ENCODE data around the gene ZNF467. TPM values are rescaled to one million over a fixed set of nuclear protein-coding genes. Genes with fewer than 3 reads are reported as not detected.

The ZNF467 gene
- total and polyA plus RNA-seq, 2 experiments from 2014 or later = 0.10 to 0.40 TPM

DNA sequence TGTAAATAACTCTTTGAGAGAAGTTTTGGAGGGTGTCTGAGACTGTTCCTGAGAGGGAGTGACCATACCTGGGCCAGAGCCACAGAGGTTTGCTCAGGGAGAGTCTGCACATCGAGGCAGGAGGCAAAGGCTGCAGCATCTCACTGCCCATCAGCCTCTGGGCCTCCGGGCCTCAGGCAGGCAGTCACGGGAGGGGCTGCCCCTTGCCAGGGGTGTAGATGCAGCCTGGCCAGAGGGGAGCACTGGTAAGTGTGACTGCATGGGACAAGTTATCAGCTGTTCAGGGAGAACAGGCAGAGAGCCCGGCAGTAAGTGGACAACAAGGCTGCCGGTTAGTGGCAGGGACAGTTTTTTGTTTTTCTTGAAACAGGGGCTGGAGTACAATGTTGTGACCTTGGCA is 55.9 kb downstream of the ZNF467 start (continued):
- no peak for TF ChIP-seq ZNF114 (CRISPR knock-in tag; IDR thresholded peaks at IDR 0.05)
- TF ChIP-seq, protein P1, sequence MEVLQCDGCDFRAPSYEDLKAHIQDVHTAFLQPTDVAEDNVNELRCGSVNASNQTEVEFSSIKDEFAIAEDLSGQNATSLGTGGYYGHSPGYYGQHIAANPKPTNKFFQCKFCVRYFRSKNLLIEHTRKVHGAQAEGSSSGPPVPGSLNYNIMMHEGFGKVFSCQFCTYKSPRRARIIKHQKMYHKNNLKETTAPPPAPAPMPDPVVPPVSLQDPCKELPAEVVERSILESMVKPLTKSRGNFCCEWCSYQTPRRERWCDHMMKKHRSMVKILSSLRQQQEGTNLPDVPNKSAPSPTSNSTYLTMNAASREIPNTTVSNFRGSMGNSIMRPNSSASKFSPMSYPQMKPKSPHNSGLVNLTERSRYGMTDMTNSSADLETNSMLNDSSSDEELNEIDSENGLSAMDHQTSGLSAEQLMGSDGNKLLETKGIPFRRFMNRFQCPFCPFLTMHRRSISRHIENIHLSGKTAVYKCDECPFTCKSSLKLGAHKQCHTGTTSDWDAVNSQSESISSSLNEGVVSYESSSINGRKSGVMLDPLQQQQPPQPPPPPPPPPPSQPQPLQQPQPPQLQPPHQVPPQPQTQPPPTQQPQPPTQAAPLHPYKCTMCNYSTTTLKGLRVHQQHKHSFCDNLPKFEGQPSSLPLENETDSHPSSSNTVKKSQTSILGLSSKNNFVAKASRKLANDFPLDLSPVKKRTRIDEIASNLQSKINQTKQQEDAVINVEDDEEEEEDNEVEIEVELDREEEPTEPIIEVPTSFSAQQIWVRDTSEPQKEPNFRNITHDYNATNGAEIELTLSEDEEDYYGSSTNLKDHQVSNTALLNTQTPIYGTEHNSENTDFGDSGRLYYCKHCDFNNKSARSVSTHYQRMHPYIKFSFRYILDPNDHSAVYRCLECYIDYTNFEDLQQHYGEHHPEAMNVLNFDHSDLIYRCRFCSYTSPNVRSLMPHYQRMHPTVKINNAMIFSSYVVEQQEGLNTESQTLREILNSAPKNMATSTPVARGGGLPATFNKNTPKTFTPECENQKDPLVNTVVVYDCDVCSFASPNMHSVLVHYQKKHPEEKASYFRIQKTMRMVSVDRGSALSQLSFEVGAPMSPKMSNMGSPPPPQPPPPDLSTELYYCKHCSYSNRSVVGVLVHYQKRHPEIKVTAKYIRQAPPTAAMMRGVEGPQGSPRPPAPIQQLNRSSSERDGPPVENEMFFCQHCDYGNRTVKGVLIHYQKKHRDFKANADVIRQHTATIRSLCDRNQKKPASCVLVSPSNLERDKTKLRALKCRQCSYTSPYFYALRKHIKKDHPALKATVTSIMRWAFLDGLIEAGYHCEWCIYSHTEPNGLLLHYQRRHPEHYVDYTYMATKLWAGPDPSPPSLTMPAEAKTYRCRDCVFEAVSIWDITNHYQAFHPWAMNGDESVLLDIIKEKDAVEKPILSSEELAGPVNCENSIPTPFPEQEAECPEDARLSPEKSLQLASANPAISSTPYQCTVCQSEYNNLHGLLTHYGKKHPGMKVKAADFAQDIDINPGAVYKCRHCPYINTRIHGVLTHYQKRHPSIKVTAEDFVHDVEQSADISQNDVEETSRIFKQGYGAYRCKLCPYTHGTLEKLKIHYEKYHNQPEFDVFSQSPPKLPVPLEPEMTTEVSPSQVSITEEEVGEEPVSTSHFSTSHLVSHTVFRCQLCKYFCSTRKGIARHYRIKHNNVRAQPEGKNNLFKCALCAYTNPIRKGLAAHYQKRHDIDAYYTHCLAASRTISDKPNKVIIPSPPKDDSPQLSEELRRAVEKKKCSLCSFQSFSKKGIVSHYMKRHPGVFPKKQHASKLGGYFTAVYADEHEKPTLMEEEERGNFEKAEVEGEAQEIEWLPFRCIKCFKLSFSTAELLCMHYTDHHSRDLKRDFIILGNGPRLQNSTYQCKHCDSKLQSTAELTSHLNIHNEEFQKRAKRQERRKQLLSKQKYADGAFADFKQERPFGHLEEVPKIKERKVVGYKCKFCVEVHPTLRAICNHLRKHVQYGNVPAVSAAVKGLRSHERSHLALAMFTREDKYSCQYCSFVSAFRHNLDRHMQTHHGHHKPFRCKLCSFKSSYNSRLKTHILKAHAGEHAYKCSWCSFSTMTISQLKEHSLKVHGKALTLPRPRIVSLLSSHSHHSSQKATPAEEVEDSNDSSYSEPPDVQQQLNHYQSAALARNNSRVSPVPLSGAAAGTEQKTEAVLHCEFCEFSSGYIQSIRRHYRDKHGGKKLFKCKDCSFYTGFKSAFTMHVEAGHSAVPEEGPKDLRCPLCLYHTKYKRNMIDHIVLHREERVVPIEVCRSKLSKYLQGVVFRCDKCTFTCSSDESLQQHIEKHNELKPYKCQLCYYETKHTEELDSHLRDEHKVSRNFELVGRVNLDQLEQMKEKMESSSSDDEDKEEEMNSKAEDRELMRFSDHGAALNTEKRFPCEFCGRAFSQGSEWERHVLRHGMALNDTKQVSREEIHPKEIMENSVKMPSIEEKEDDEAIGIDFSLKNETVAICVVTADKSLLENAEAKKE (CRISPR knock-in tag; IDR thresholded peaks at IDR 0.05) = no peak
- TF ChIP-seq EZH2phosphoT487 (IDR thresholded peaks at IDR 0.05; ENCODE audit: unreplicated experiment) = no peak
- no peak for TF ChIP-seq STAT1 (IDR thresholded peaks at IDR 0.05; ENCODE audit: unreplicated experiment)
- no peak for TF ChIP-seq EZH2 (IDR thresholded peaks at IDR 0.05; ENCODE audit: low read depth, unreplicated experiment)

DNA sequence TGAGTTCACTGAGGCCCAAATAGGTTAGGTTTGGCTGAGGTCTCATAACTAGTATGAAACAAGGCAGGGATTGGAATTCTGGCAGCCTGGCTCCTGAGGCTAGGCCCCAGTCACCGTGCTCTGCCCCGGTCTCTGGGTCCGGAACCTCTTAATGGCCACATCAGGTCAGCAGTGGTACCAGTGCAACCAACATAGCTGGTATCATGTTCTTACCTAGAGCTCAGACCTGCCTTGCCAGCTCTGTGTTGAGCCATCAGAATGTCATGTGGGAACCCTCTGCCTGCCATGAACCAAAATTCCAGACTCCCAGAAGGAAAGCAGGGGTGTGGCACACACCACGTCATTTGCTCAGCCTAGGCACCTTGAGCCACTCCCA is 56.5 kb downstream of the ZNF467 start:
- Mint-ChIP-seq H3K4me1 (peaks cover 11% of the 10 kb centered on the region), H3K27me3 (ENCODE audit: insufficient read depth, low read depth, poor library complexity) (peaks cover 17% of the 10 kb centered on the region), H3K4me3 (0 out of 3 replicates have a peak overlapping the region, but pooled peaks have one; percentile 9), H3K36me3 (ENCODE audit: low read depth) (peaks cover 7% of the 10 kb centered on the region), H3K27ac (no peak overlapping the region), H3K9me3 (peaks cover 8% of the 10 kb centered on the region; the same call in 1 of the 3 replicates)
- Histone ChIP-seq H4K20me1 (replicated peaks; ENCODE audit: insufficient read depth) (no peaks in the 10 kb centered on the region; the same call in 1 of the 2 replicates), H3K4me2 (no peak overlapping the region), H3K4me3 (no peak overlapping the region), H3K27ac (ENCODE audit: low read depth) (no peak overlapping the region), H3K36me3 (ENCODE audit: insufficient read depth) (no peaks in the 10 kb centered on the region), H3K4me1 (ENCODE audit: insufficient read depth) (no peaks in the 10 kb centered on the region; the same call in none of the 2 replicates), H3F3A (replicated peaks; ENCODE audit: low read depth) (no peaks in the 10 kb centered on the region), H2AFZ (no peak overlapping the region), H3K9me2 (ENCODE audit: insufficient read depth) (no peaks in the 10 kb centered on the region), H3K27me3 (ENCODE audit: insufficient read depth) (peaks cover 20% of the 10 kb centered on the region), H3K79me2 (replicated peaks; ENCODE audit: insufficient read depth) (peaks cover 10% of the 10 kb centered on the region; the same call in 1 of the 2 replicates)
- DNase-seq (ENCODE audit: low spot score) = no peak
- no peak for ATAC-seq
- TF ChIP-seq ZNF331 (CRISPR knock-in tag; IDR thresholded peaks at IDR 0.05; ENCODE audit: low read depth) = no peak
- TF ChIP-seq, protein P2, sequence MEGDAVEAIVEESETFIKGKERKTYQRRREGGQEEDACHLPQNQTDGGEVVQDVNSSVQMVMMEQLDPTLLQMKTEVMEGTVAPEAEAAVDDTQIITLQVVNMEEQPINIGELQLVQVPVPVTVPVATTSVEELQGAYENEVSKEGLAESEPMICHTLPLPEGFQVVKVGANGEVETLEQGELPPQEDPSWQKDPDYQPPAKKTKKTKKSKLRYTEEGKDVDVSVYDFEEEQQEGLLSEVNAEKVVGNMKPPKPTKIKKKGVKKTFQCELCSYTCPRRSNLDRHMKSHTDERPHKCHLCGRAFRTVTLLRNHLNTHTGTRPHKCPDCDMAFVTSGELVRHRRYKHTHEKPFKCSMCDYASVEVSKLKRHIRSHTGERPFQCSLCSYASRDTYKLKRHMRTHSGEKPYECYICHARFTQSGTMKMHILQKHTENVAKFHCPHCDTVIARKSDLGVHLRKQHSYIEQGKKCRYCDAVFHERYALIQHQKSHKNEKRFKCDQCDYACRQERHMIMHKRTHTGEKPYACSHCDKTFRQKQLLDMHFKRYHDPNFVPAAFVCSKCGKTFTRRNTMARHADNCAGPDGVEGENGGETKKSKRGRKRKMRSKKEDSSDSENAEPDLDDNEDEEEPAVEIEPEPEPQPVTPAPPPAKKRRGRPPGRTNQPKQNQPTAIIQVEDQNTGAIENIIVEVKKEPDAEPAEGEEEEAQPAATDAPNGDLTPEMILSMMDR (conservative IDR thresholded peaks at IDR 0.05; ENCODE audit: low read depth in 2 of 2) = no peak
- TF ChIP-seq POLR2AphosphoS5 (IDR thresholded peaks at IDR 0.05; ENCODE audit: low read depth) = no peak
- TF ChIP-seq, protein P3, sequence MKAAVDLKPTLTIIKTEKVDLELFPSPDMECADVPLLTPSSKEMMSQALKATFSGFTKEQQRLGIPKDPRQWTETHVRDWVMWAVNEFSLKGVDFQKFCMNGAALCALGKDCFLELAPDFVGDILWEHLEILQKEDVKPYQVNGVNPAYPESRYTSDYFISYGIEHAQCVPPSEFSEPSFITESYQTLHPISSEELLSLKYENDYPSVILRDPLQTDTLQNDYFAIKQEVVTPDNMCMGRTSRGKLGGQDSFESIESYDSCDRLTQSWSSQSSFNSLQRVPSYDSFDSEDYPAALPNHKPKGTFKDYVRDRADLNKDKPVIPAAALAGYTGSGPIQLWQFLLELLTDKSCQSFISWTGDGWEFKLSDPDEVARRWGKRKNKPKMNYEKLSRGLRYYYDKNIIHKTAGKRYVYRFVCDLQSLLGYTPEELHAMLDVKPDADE (IDR thresholded peaks at IDR 0.05) = no peak
- no peak for TF ChIP-seq ZNF114 (CRISPR knock-in tag; IDR thresholded peaks at IDR 0.05)
